Fibroblast of lung (primary cell): ENCODE results near the gene MXRA8. TPM values are rescaled to one million over a fixed set of nuclear protein-coding genes. Genes with fewer than 3 reads are reported as not detected.

Source experiments
- DNase-seq, 2 donors: peaks; one replicate each; pipeline versions ENCODE4 v3.0.0 to v3.0.0-alpha.2; 2010; ENCODE audit warnings: low read depth in 2 of 2
- H2AFZ ChIP-seq: 2 replicates; pipeline ENCODE4 v1.5.1; 2012; ENCODE audit warnings: low read length, control low read depth, inconsistent platforms
- H3K27ac ChIP-seq: 2 replicates; pipeline ENCODE4 v1.5.1; 2011; ENCODE audit warnings: low read length, control low read depth; ENCODE audit not compliant: insufficient read depth
- H3K27me3 ChIP-seq: 2 replicates; pipeline ENCODE4 v1.5.1; 2011; ENCODE audit warnings: mild to moderate bottlenecking, low read length; ENCODE audit not compliant: control insufficient read depth, insufficient read depth
- H3K36me3 ChIP-seq: 2 replicates; pipeline ENCODE4 v1.5.1; 2011; ENCODE audit warnings: low read length; ENCODE audit not compliant: control insufficient read depth, insufficient read depth
- H3K4me1 ChIP-seq: 2 replicates; pipeline ENCODE4 v1.5.1; 2011; ENCODE audit warnings: low read length; ENCODE audit not compliant: control insufficient read depth, insufficient read depth; ENCODE audit errors: extremely low read depth
- H3K4me2 ChIP-seq: 2 replicates; pipeline ENCODE4 v1.5.1; 2011; ENCODE audit warnings: low read length, control low read depth; ENCODE audit not compliant: insufficient read depth; ENCODE audit errors: extremely low read depth
- H3K4me3 ChIP-seq, 4 experiments: fragments of 200-600 bp in 1 of 4; sonication (generic) in 1 of 4; replicated peaks in 1 of 4; 2 replicates each; pipeline ENCODE4 v1.5.1; 2011 to 2016; ENCODE audit warnings: low read length in 4 of 4, low read depth in 3 of 4, mild to moderate bottlenecking in 3 of 4, control low read depth in 2 of 4, inconsistent platforms in 1 of 4, mixed read lengths in 1 of 4; ENCODE audit not compliant: insufficient read depth in 1 of 4; ENCODE audit errors: control extremely low read depth in 1 of 4
- H3K79me2 ChIP-seq: 2 replicates; pipeline ENCODE4 v1.5.1; 2012; ENCODE audit warnings: mild to moderate bottlenecking, low read length, inconsistent platforms; ENCODE audit not compliant: control insufficient read depth, insufficient read depth
- H3K9ac ChIP-seq: 2 replicates; pipeline ENCODE4 v1.5.1; 2011; ENCODE audit warnings: mild to moderate bottlenecking, low read length, control low read depth; ENCODE audit not compliant: insufficient read depth
- H3K9me3 ChIP-seq: 2 replicates; pipeline ENCODE4 v1.5.1; 2012; ENCODE audit warnings: low read depth, low read length; ENCODE audit not compliant: control insufficient read depth, insufficient read depth
- H4K20me1 ChIP-seq: 2 replicates; pipeline ENCODE4 v1.5.1; 2011; ENCODE audit warnings: low read length; ENCODE audit not compliant: control insufficient read depth, insufficient read depth; ENCODE audit errors: extremely low read depth
- EZH2 ChIP-seq: IDR thresholded peaks from 2 replicates; pipeline ENCODE4 v1.5.1; 2012; ENCODE audit warnings: low read length, control low read depth, mild to moderate bottlenecking; ENCODE audit errors: missing control alignments
- polyA plus RNA-seq, 2 donors: library from polyadenylated mRNA; depleted of rRNA in 1 of 2; stranded (reverse) in 1 of 2; unstranded in 1 of 2; fragments of >200 nt; gene quantifications; 2 replicates each; pipeline ENCODE4 v1.2.1, GENCODE V29; 2011 to 2012; ENCODE audit warnings: missing spikeins in 1 of 2
- total RNA-seq: library from RNA; depleted of rRNA; stranded (reverse); fragments of >200 nt; gene quantifications from 2 replicates; pipeline ENCODE4 v1.2.1, GENCODE V29; 2014
- TF ChIP-seq, protein P1 (sequence below), 2 donors: IDR thresholded peaks in 1 of 2; conservative IDR thresholded peaks in 1 of 2; 1 replicate in 1 of 2; 2 replicates in 1 of 2; pipeline ENCODE4 v1.5.1; 2011 to 2012; ENCODE audit warnings: low read length in 2 of 2, control low read depth in 1 of 2, inconsistent platforms in 1 of 2, low read depth in 1 of 2, mild to moderate bottlenecking in 1 of 2

Gene MXRA8
- total and polyA plus RNA-seq, 2 donors (not counting 1 experiment from before 2014, with no cell fraction given), result 205 to 397 TPM

DNA sequence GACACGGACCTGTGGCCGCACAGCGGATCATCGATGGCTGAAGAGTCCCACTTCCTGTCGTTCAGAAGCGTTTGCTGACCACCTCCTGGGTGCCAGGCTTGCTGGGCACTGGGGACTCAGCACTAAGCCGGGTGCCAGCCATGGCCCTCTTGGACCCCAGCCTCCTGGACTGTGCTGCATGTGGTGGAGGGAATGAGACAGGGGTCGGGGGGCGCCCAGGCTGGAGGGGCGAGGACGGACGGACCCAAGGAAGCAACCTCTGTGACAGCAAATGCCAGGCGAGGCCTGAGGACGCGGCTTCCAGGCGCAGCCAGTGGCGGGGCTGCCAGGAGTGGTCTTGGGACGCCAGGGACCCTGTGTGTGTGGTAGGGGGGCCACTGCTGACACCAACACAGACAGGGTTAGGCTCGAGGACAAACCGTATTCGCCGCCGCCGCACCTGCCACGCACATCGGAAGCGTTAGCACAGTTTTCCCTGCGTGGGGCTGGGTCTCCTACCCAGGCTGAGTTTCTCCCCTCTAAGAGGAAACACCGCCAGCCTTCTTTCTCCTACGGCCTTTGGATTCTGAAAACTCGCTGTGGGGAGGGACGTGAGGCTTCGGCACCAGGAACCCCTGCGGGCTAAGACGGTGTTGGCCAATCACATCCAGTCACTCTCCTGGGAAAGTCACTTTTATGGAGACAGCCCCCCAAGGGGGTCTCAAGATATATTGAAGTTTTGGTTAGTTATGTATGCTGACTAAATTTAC lies 3.1 kb upstream of the MXRA8 start:
- Histone ChIP-seq H2AFZ (no peak overlapping the region), H3K4me3 (peak overlapping the region in 1 of 4 experiments; percentile 15), H3K4me2 (peak overlapping the region; percentile 77), H3K79me2 (peaks cover 20% of the 10 kb centered on the region), H4K20me1 (no peaks in the 10 kb centered on the region), H3K36me3 (no peaks in the 10 kb centered on the region), H3K9ac (peak overlapping the region; percentile 9), H3K4me1 (peaks cover 32% of the 10 kb centered on the region), H3K9me3 (no peaks in the 10 kb centered on the region), H3K27me3 (no peaks in the 10 kb centered on the region), H3K27ac (peak overlapping the region; percentile 75)
- DNase-seq, result no peak
- TF ChIP-seq, protein P1, sequence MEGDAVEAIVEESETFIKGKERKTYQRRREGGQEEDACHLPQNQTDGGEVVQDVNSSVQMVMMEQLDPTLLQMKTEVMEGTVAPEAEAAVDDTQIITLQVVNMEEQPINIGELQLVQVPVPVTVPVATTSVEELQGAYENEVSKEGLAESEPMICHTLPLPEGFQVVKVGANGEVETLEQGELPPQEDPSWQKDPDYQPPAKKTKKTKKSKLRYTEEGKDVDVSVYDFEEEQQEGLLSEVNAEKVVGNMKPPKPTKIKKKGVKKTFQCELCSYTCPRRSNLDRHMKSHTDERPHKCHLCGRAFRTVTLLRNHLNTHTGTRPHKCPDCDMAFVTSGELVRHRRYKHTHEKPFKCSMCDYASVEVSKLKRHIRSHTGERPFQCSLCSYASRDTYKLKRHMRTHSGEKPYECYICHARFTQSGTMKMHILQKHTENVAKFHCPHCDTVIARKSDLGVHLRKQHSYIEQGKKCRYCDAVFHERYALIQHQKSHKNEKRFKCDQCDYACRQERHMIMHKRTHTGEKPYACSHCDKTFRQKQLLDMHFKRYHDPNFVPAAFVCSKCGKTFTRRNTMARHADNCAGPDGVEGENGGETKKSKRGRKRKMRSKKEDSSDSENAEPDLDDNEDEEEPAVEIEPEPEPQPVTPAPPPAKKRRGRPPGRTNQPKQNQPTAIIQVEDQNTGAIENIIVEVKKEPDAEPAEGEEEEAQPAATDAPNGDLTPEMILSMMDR (conservative IDR thresholded peaks at IDR 0.05 in 1 of 2, IDR thresholded peaks at IDR 0.05 in 1 of 2; ENCODE audit: low read depth in 1 of 2, low read length in 2 of 2), result no peak
- no peak for TF ChIP-seq EZH2

DNA sequence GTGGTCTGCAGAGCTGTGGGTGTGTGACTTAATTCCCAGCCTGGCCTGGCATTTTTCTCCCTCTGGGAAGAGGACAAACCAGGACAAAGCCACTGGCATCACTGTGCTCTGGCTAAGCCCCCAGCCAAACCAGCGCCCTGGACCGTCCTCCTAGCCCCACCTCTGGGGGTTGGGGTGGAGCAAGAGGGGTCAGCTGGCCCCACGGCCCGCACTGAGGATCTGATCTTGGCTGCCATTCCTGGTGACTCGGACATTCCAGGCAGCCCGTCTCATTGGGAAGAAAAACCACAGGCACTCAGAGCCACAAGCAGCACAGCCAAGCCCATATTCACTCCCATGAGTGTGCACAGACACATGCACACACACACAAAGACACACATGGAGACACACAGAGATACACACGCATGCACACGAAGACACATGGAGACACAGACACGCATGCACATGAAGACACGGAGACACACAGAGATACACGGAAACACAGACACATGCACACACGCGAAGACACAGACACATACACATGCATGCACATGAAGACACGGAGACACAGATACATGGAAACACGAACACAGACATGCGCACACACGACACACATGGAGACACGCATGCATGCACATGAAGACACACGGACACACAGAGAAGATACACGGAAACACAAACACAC lies 2.3 kb upstream of the MXRA8 start:
- peak overlapping the region in 2 of 4 experiments; percentile 5 to 98 for H3K4me3 ChIP-seq
- peaks cover 27% of the 10 kb centered on the region for H3K79me2 ChIP-seq
- TF ChIP-seq, protein P1 (conservative IDR thresholded peaks at IDR 0.05 in 1 of 2, IDR thresholded peaks at IDR 0.05 in 1 of 2; ENCODE audit: low read depth in 1 of 2, low read length in 2 of 2), result no peak
- TF ChIP-seq EZH2, result no peak
- no peaks in the 10 kb centered on the region for H3K27me3 ChIP-seq
- no peak overlapping the region for H3K9ac ChIP-seq
- no peaks in the 10 kb centered on the region for H3K36me3 ChIP-seq
- no peaks in the 10 kb centered on the region for H3K9me3 ChIP-seq
- H3K4me2 ChIP-seq, result peak overlapping the region; percentile 77
- H2AFZ ChIP-seq, result no peak overlapping the region
- peak overlapping the region; percentile 96 for H3K27ac ChIP-seq
- H4K20me1 ChIP-seq, result no peaks in the 10 kb centered on the region
- H3K4me1 ChIP-seq, result peaks cover 32% of the 10 kb centered on the region
- peak; percentile 92 to 97 for DNase-seq

DNA sequence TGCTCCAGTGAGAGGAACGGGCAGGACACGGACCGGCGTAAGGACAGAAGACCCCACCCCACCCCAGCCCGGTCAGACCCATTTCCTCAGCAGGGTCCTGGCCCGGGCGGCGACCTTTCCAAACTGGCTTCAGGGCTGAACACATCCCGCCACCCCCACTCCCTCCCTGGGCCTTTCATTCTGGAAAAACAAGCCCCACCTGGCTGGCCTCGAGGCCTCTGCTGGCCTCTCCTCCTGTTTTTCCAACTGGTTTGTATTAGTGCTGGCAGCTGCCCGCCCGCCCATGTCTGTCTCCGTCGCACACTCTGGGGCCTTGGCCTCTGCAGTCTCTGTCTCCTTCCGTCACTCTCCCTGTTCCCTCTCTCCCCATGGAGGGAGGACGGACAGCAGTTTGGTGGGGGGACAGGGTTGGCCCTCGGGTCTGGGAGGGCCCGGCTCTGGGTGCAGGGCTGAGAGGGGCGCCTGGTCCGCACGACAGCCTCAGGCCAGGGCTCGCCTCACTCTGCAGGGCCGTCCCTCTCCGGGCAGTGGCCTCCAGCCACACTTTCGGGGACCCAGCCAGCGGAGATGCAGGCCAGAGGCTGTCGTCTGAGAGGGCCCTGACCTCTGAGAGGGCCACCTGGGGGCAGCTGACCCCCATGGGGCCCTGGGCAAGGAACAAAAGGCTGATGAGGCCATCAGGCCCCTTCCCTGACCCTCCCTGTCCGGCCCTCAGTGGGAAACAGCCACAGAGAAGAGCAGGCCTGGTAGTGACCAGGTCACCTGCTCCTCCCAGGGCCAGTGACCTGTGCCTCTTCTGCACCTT lies 1.5 kb upstream of the MXRA8 start:
- peak; percentile 64 to 86 for DNase-seq
- peak overlapping the region; percentile 96 for H3K27ac ChIP-seq
- TF ChIP-seq, protein P1 (conservative IDR thresholded peaks at IDR 0.05 in 1 of 2, IDR thresholded peaks at IDR 0.05 in 1 of 2; ENCODE audit: low read depth in 1 of 2, low read length in 2 of 2), result no peak
- no peak for TF ChIP-seq EZH2
- no peak overlapping the region for H2AFZ ChIP-seq
- no peaks in the 10 kb centered on the region for H3K9me3 ChIP-seq
- H4K20me1 ChIP-seq, result no peaks in the 10 kb centered on the region
- H3K27me3 ChIP-seq, result no peaks in the 10 kb centered on the region
- peaks cover under 1% of the 10 kb centered on the region for H3K36me3 ChIP-seq
- H3K79me2 ChIP-seq, result peaks cover 33% of the 10 kb centered on the region
- peak overlapping the region; percentile 87 for H3K4me2 ChIP-seq
- peak overlapping the region in 1 of 4 experiments; percentile 98 for H3K4me3 ChIP-seq
- H3K4me1 ChIP-seq, result peaks cover 32% of the 10 kb centered on the region
- peak overlapping the region; percentile 65 for H3K9ac ChIP-seq
